Breast epithelium (tissue), 4 donors: ENCODE measurements around the gene MAP2K3. TPM values are rescaled to one million over a fixed set of nuclear protein-coding genes. Genes with fewer than 3 reads are reported as not detected.
"Not testable (repeated sequence)": the region's sequence is repeated elsewhere in the genome, so short reads cannot be mapped to it uniquely, and the experiment has no call there.

Source experiments
- DNase-seq, 2 donors: peaks; one replicate each; pipeline ENCODE4 v3.0.0-alpha.2; 2019; ENCODE audit warnings: low spot score in 2 of 2
- H3K27ac ChIP-seq, 2 donors: fragments of 200-600 bp; sonication (generic) in 1 of 2; one replicate each; pipeline ENCODE4 v1.5.1; 2016 to 2019; ENCODE audit warnings: mild to moderate bottlenecking in 1 of 2
- H3K27me3 ChIP-seq, 2 donors: fragments of 200-600 bp; sonication (generic) in 1 of 2; one replicate each; pipeline versions ENCODE4 v1.5.1 to v1.6.0; 2017 to 2019; ENCODE audit warnings: control low read depth in 1 of 2, mild to moderate bottlenecking in 1 of 2
- H3K36me3 ChIP-seq: fragments of 200-600 bp; one replicate; pipeline ENCODE4 v1.5.1; 2019
- H3K4me1 ChIP-seq, 2 donors: fragments of 200-600 bp; sonication (generic); one replicate each; pipeline ENCODE4 v1.5.1; 2016 to 2019; ENCODE audit warnings: control low read depth in 1 of 2
- H3K4me3 ChIP-seq, 3 donors: fragments of 200-600 bp; sonication (generic); 1 replicate in 2 of 3; 2 replicates in 1 of 3; pipeline ENCODE4 v1.5.1; 2016 to 2019; ENCODE audit warnings: mild to moderate bottlenecking in 3 of 3, moderate library complexity in 2 of 3
- H3K9me3 ChIP-seq, 2 donors: fragments of 200-600 bp; sonication (generic) in 1 of 2; one replicate each; pipeline ENCODE4 v1.5.1; 2016 to 2019; ENCODE audit warnings: control low read depth in 1 of 2
- CTCF ChIP-seq, 3 donors: fragments of 450-650 bp; IDR thresholded peaks; one replicate each; pipeline ENCODE4 v1.5.1; 2016 to 2017; ENCODE audit warnings: antibody characterized with exemption in 3 of 3, mild to moderate bottlenecking in 3 of 3, moderate library complexity in 3 of 3
- POLR2A ChIP-seq: fragments of 450-650 bp; IDR thresholded peaks from one replicate; pipeline ENCODE4 v1.6.1; 2016; ENCODE audit warnings: antibody characterized with exemption, mild to moderate bottlenecking, moderate library complexity
- POLR2AphosphoS5 ChIP-seq, 3 donors: sonication (generic); formaldehyde crosslinking; IDR thresholded peaks; one replicate each; pipeline ENCODE4 v1.6.1; 2017; ENCODE audit warnings: antibody characterized with exemption in 3 of 3
- intact Hi-C: fragments of 100-400 bp; cut with DNase I; formaldehyde crosslinking; loops from one replicate; pipeline ENCODE4 v1.15.1; 2023; ENCODE audit warnings: low total_unique reads
- total RNA-seq, 3 donors: library from RNA; depleted of rRNA; stranded (reverse); fragments of >200 nt; gene quantifications; one replicate each; pipeline ENCODE4 v1.1.0, GENCODE V29; 2016

The MAP2K3 gene
- total RNA-seq, 3 donors from 2014 or later = 16.0 to 26.9 (median 22.0) TPM

- Histone ChIP-seq H3K27me3 (no peaks in the 10 kb centered on the region), H3K27ac (no peak overlapping the region), H3K36me3 (no peaks in the 10 kb centered on the region), H3K4me1 (no peaks in the 10 kb centered on the region), H3K4me3 (no peak overlapping the region), H3K9me3 (no peaks in the 10 kb centered on the region)
- DNase-seq = peak in 1 of 2 donors; percentile 68
- intact Hi-C loops = no loop called here
- TF ChIP-seq POLR2AphosphoS5 (IDR thresholded peaks at IDR 0.05) (no peak), CTCF (IDR thresholded peaks at IDR 0.05) (no peak), POLR2A (no peak)
These were observed 60.7 kb downstream of the MAP2K3 start for GRCh38 chr17:21345236-21345635.

GRCh38 chr17:21346107-21346506 lies 61.6 kb downstream of the MAP2K3 start:
- H3K27me3 ChIP-seq, H3K9me3 ChIP-seq, H3K36me3 ChIP-seq, H3K4me1 ChIP-seq, H3K4me3 ChIP-seq, H3K27ac ChIP-seq, intact Hi-C loops, DNase-seq: not testable (repeated sequence)

- intact Hi-C loops, DNase-seq, H3K36me3 ChIP-seq, H3K4me3 ChIP-seq, H3K27ac ChIP-seq, H3K9me3 ChIP-seq, H3K4me1 ChIP-seq, H3K27me3 ChIP-seq: not testable (repeated sequence)
These were observed 62.2 kb downstream of the MAP2K3 start for GRCh38 chr17:21346651-21347250.

GRCh38 chr17:21347660-21348059 lies 63.1 kb downstream of the MAP2K3 start:
- H3K9me3 ChIP-seq, intact Hi-C loops, DNase-seq, H3K27ac ChIP-seq, H3K4me1 ChIP-seq, H3K4me3 ChIP-seq, H3K36me3 ChIP-seq, H3K27me3 ChIP-seq: not testable (repeated sequence)

- H3K4me1 ChIP-seq, intact Hi-C loops, H3K36me3 ChIP-seq, H3K27me3 ChIP-seq, DNase-seq, H3K4me3 ChIP-seq, H3K27ac ChIP-seq, H3K9me3 ChIP-seq: not testable (repeated sequence)
These were observed 63.8 kb downstream of the MAP2K3 start for GRCh38 chr17:21348081-21348925.

- H3K4me1 ChIP-seq, H3K4me3 ChIP-seq, intact Hi-C loops, H3K9me3 ChIP-seq, H3K27me3 ChIP-seq, H3K27ac ChIP-seq, H3K36me3 ChIP-seq, DNase-seq: not testable (repeated sequence)
These were observed 64.4 kb downstream of the MAP2K3 start for GRCh38 chr17:21348926-21349261.

GRCh38 chr17:21349358-21350050 lies 65.0 kb downstream of the MAP2K3 start:
- intact Hi-C loops = not testable (repeated sequence)

GRCh38 chr17:21350495-21350894 lies 66.0 kb downstream of the MAP2K3 start:
- H3K9me3 ChIP-seq, H3K27me3 ChIP-seq, H3K27ac ChIP-seq, H3K4me3 ChIP-seq, H3K4me1 ChIP-seq, H3K36me3 ChIP-seq, intact Hi-C loops: not testable (repeated sequence)
- DNase-seq = peak in 1 of 2 donors; percentile 20

More at GRCh38 chr17:21349358-21350050, 65.0 kb downstream of the MAP2K3 start:
- H3K4me3 ChIP-seq, H3K27me3 ChIP-seq, H3K9me3 ChIP-seq, H3K36me3 ChIP-seq, H3K27ac ChIP-seq, H3K4me1 ChIP-seq: not testable (repeated sequence)
- peak in 1 of 2 donors; percentile 34 for DNase-seq
